Dedifferentiated amniotic fluid mesenchymal stem cell (primary cell): ENCODE results near the gene RGS7.
"Not testable (repeated sequence)": the region's sequence is repeated elsewhere in the genome, so short reads cannot be mapped to it uniquely, and the experiment has no call there.

ENCODE experiments used
- DNase-seq: peaks from one replicate; pipeline ENCODE4 v3.0.0-alpha.2; 2016; ENCODE audit errors: extremely low spot score

The RGS7 gene

DNA sequence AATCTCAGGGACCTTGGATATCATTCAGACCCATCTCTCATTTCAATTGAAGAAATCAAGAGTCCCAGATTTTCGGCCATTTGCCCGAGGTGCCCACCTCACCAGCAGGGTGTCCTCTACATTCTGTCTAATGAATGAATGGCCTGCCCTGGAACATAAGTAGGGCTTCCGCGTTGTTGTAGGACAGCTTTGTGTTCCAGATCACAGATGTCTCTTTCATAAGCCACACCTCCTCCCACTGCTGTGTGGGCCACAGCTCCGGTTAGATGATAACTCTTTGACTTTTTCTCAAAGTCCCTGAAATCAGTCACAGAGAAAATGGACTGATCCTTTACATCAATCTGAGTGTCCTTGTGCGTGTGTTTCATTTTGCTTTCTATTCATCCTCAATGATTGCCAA, 144.4 kb downstream of the RGS7 start:
- DNase-seq: no peak

- no peak for DNase-seq
These were observed 148.1 kb downstream of the RGS7 start for GRCh38 chr1:241208910-241209379.

DNA sequence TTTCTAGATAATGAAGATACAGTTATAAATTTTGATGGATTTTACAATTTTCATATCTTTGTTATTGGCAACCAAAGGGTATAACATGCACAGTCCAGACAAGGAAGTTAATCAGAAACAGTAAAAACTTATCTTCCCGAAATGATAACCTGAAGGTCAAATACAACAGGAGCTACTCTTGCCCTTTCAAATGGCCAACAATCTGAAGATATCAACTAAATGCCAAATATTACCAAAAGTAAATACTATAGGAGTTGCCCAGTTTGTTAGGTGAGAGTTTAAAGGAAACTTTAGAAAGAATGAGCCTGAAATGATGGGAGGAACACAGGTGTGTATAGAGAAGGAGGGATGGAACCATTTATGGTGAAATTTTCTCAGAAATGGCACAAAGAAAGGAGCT, 153.2 kb downstream of the RGS7 start:
- DNase-seq: no peak

- no peak for DNase-seq
These were observed 154.6 kb downstream of the RGS7 start for GRCh38 chr1:241202401-241202800.

GRCh38 chr1:241186716-241187115, 170.3 kb downstream of the RGS7 start:
- no peak for DNase-seq

- DNase-seq: no peak
These were observed 175.0 kb downstream of the RGS7 start for GRCh38 chr1:241181971-241182370.

DNA sequence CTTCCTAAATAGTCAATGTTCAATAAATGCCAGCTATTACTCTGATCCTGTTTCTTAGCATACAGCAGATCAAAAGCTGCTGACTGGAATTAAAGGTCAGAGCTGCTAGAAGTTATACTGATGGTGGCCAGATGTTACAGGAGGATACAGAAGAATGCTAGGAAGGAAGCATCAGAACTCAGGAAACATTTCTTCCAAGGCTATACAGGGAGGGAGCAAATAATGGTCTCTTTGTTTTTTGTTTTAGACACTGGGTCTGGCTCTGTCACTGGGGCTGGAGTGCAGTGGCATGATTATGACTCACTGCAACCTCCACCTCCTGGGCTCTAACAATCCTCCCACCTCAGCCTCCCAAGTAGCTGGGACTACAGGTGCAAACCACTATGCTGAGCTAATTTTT, 175.5 kb downstream of the RGS7 start:
- no peak for DNase-seq

GRCh38 chr1:241180569-241180968, 176.4 kb downstream of the RGS7 start:
- no peak for DNase-seq

DNA sequence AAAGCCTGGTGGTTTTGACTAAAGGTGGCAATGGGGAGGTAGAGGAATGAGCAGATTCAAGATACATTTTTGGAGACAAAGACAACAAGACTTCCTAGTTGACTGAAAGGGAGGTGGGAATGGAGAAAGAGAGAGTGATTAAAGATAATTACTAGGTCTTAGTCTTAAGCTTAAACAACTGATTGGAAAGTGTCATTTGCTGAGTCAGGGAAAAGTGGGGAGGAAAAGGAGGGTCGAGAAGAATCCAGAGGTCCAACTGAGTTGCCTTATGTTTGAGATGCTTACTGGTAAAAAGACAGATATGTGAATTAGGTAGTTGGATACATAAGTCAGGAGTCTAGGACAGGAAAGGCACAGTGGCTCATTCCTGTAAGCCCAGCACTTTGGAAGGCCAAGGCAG, 179.3 kb downstream of the RGS7 start:
- no peak for DNase-seq

DNA sequence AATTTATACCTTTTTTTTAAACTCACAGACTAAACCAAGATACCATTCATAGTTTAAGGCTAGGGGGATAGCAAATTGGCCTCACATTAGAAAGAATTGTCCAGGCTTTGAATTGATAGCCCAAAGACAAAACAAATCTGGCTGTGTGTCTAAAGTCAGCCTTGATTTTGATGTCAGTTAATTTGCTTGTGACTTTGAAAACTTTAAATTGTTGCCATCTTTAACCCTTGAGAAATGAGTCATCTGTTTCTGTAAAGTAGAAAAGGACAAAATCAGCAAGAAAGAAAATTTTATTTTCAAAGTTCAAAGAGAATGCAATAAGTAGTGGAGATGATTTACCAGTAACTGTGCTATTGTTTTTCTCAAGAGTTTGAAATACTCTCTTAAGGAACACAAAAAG, 184.5 kb downstream of the RGS7 start:
- no peak for DNase-seq

GRCh38 chr1:241171991-241172390, 185.0 kb downstream of the RGS7 start:
- DNase-seq: no peak

- DNase-seq: no peak
These were observed 189.8 kb downstream of the RGS7 start for GRCh38 chr1:241167121-241167630.

DNA sequence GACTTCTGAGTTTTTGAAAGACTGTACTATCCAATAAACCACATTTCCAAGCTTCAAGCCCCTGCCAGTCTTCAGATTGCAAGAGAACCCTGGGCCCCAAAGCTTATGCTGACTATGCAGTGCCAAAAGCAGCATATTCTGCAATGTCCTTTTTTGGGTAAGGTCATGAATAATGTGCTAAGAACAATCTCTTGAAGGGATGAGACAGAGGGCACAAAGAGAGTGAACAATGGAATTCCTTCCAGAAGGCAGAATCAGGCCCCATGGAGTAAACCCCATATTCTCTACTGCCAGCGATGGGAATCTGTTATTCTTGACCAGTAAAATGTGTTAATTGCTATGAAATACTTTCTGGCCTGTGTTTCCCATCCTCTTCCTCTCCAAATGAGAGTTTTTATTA, 190.4 kb downstream of the RGS7 start:
- no peak for DNase-seq

DNA sequence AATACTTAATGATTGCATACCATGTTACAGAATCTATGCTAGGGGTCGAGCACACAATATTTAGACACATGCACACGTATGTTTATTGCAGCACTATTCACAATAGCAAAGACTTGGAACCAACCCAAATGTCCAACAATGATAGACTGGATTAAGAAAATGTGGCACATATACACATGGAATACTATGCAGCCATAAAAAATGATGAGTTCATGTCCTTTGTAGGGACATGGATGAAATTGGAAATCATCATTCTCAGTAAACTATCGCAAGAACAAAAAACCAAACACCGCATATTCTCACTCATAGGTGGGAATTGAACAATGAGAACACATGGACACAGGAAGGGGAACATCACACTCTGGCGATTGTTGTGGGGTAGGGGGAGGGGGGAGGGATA, 191.7 kb downstream of the RGS7 start:
- not testable (repeated sequence) for DNase-seq

DNA sequence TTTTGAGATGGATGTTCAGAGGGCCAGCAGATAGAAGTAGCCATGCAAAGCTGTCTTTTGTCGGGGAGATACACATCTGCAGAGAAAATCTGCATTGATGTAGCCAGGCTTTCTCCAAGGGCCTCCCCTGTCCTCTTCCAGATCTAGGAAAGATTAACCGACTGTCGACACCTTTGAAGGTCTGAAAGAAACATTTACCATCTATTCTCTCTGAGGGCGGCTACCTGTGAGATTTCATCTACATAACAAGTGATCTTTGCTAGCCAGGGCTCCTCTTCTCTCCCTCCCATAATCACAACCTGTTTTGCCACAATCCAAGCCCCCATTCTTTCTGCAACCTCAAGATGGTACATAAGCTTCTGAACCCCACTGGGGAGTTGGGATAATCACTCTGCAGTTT, 193.6 kb downstream of the RGS7 start:
- DNase-seq: no peak

DNA sequence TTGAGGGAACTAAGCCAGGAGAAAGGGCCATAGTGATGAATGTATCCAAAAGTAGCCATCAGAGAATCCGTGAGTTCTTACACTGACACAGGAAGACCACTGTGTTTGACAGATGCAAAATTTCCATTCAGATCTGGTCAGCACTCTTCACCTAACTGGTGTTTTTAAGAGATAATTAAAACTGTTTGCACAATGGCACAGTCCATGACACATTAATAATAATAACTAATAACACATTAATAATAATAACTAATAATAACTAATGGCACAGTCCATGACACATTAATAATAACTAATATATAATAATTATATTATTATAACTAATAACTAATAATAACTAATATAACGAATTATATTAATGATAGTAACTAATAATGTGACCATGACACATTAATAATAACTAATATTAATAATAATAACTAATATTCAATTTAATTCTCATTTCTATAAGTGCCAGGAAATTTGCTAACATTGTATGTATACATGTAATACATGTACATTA, 195.8 kb downstream of the RGS7 start:
- no peak for DNase-seq

DNA sequence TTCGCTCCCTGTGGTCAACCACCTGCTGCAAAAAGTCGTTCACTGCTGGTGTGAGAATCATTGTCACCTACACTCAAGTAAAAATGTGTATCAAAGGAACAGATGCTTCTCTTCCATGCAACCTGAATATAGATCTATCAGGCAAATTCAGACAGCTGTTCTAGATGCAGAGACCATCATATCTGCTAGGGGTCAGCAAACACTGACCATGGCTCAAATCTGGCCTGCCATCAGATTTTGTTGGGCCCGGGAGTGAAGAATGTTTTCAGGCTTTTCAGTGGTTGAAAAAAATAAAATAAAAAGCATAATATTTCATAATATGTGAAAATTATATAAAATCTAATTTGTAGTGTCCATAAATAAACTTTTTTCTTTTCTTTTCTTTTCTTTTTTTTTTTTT, 199.6 kb downstream of the RGS7 start:
- DNase-seq: no peak

DNA sequence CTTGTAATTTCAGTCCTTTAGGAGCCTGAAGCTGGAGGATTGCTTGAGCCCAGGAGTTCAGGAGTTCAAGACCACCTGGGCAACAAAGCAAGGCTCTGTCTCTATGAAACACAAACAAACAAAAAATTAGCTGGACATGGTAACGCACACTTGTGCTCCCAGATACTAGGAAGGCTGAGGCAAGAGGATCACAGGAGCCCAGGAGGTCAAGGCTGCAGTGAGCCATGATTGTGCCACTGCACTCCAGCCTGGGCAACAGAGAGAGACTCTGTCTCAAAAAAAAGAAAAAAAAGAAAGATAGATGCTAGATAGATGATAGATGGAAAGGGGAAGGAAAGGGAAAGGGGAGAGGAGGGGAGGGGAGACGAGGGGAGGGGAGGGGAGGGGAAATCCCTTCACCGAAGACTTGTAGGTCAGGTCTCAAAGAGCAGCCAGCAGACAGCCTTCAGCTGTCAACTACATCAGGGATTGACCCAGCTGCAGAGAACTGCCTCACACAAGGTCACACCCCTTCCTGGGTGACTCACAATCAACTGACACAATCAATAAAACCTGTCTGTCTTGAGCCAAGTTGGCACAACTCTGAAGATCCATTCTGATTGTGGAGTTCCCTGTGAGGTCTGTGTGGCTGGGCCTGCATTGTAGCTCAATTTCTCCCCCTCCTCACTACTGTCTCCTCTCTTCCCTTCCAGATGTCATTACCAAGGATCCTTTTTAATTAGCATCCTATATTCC, 200.6 kb downstream of the RGS7 start:
- DNase-seq: no peak

GRCh38 chr1:241145881-241146280, 211.1 kb downstream of the RGS7 start:
- DNase-seq: no peak

DNA sequence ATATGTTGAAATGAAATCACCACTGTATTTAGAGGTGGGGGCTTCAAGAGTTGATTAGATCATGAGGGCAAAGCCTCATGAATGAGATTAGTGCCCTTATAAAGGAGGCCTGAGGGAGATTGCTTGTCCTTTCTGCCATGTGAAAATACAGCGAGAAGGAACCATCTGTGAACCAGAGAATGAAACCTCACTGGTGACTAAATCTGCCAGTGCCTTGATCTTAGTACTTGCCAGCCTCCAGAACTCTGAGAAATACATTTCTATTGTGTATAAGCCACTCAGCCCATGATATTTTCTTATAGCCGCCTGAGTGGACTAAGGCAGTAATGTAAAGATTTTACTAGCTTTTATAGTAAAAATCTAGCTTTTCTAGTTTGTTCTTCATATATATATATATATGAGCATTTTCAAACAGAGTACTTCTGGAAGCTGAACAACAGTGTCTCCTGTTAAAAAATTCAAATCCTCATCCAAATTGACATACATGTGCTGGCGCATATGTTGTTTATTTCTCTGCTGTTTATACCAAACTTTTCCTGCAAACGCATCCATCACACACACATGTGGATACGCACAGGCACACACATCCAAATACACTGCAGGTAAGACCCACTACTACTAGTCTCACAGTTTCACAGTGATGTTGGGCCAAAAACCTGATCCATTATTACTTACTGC, 213.1 kb downstream of the RGS7 start:
- DNase-seq: no peak

GRCh38 chr1:241142493-241142892, 214.5 kb downstream of the RGS7 start:
- DNase-seq: no peak

- not testable (repeated sequence) for DNase-seq
These were observed 215.4 kb downstream of the RGS7 start for GRCh38 chr1:241141646-241142045.

DNA sequence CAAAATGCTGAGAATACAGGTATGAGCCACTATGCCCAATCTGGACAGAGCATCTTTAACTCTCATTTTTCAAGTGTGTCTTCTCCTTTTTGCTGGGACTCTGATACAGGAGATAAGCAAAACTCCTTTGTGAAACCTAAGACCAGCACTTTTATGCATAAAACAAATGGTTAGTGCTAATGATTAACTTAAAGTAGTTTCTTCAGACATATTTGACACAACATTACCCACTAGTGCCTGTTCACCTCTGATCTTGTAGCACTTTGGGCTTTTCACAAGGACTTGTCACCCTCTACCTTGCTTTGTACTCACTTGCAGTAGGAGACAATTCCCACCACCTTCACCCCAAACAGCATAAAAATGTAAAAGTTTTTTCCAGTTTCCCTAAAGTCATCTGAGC, 216.3 kb downstream of the RGS7 start:
- no peak for DNase-seq
